ENCODE measurements around the gene SMIM24. TPM values are rescaled to one million over a fixed set of nuclear protein-coding genes. Genes with fewer than 3 reads are reported as not detected.
"Not testable (repeated sequence)": the region's sequence is repeated elsewhere in the genome, so short reads cannot be mapped to it uniquely, and the experiment has no call there.

SMIM24 gene
- 1 to 10 TPM; 2.2 to 2.5 TPM for total RNA-seq

DNA sequence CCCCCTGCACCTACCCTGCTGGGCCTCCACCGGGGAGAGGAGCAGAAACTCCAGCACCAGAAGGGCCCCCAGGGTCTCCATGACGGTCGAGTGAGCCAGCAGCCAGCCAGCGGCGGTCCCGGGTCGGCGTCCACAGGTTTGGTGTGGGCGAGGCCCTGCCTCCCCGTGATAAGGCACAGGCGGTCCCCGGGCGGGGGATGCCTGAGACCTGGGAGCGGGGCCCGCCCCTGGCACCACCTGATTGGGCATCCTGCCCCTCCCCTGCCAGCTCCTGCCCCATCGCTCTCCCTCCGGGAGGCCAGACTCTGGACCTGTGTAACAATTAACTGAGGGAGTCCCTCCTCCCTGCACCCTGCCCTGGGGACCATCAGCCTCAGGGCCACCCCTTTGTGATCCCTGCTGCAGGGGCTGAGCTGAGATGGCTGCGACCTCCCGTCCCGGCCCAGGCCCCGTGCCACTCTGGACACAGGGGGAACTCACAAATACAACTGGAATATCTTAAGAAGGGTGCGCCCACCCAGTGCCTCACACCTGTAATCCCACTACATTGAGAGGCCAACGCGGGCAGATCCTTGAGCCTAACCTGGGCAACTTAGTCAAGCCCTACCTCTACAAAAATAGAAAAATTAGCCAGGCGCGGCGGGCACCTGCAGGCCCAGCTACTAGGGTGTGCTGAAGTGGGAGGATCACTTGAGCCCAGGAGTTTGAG is at the start of gene SMIM24:
Gene SMIM24, minus strand, starts transcription at position 143 of the 709 bp plus-strand sequence. Its CDS starts 62 bp downstream, at position 81.
- no peak within 1 kb of the TSS for H3K4me3 Mint-ChIP-seq
- peaks cover 8% of the 10 kb centered on the region for H3K4me1 Mint-ChIP-seq
- H3K27ac Mint-ChIP-seq = no peak within 1 kb of the TSS

DNA sequence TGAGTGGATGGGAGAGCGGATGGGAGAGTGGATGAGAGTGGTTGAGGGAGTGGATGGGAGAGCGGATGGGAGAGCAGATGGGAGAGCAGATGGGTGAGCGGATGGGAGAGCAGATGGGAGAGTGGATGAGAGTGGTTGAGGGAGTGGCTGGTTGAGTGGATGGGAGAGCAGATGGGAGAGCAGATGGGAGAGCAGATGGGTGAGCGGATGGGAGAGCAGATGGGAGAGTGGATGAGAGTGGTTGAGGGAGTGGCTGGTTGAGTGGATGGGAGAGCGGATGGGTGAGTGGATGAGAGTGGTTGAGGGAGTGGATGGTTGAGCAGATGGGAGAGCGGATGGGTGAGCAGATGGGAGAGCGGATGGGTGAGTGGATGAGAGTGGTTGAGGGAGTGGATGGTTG is 49.0 kb upstream of the SMIM24 start:
- H3K4me1 Mint-ChIP-seq, H3K4me3 Mint-ChIP-seq, H3K36me3 Mint-ChIP-seq, H3K9me3 Mint-ChIP-seq, DNase-seq, H3K27ac Mint-ChIP-seq, H3K27me3 Mint-ChIP-seq: not testable (repeated sequence)

More for the DNA sequence above, at the start of gene SMIM24:
- Mint-ChIP-seq H3K9me3 (no peaks in the 10 kb centered on the region), H3K36me3 (no peaks in the 10 kb centered on the region), H3K27me3 (no peaks in the 10 kb centered on the region)
- no peak for DNase-seq

- Mint-ChIP-seq H3K36me3 (peaks cover 8% of the 10 kb centered on the region), H3K9me3 (no peaks in the 10 kb centered on the region), H3K27ac (no peak overlapping the region), H3K4me1 (no peaks in the 10 kb centered on the region), H3K27me3 (no peaks in the 10 kb centered on the region), H3K4me3 (no peak overlapping the region)
- DNase-seq = no peak
Observed at GRCh38 chr19:3528539-3529211, 48.4 kb upstream of the SMIM24 start.

GRCh38 chr19:3528080-3528479 is 47.8 kb upstream of the SMIM24 start:
- no peak overlapping the region for H3K27ac Mint-ChIP-seq
- no peaks in the 10 kb centered on the region for H3K27me3 Mint-ChIP-seq
- no peaks in the 10 kb centered on the region for H3K9me3 Mint-ChIP-seq
- no peaks in the 10 kb centered on the region for H3K4me1 Mint-ChIP-seq
- peaks cover 8% of the 10 kb centered on the region for H3K36me3 Mint-ChIP-seq
- DNase-seq = no peak
- H3K4me3 Mint-ChIP-seq = no peak overlapping the region

DNA sequence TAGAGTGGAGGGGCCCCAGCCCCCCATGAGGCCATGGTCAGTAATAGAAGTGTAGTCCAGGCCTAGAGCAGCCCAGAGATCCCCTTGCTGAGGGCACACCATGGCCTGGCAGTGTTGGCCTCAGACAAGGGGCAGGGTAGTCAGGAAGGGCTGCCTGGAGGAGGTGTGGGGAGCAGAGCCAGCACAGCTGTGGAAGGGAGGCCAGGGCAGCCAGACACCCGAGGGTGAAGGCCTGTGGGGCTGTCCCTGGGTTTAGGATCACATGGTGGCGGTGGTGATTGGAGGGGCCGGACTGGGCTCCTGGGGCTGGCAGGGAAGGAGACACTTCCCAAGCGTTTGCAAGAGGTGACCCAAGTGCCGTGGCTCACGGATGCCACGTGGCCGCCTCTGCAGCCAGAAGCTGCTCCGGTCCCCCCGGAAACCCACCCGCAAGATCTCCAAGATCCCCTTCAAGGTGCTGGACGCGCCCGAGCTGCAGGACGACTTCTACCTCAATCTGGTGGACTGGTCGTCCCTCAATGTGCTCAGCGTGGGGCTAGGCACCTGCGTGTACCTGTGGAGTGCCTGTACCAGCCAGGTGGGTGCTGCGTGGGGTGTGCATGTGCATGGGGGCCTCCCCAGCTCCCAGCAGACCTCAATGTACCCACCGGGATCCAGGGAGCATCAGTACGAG is 47.0 kb upstream of the SMIM24 start:
- H3K4me3 Mint-ChIP-seq = no peak overlapping the region
- peaks cover 6% of the 10 kb centered on the region for H3K36me3 Mint-ChIP-seq
- no peaks in the 10 kb centered on the region for H3K27me3 Mint-ChIP-seq
- no peak overlapping the region for H3K27ac Mint-ChIP-seq
- no peak for DNase-seq
- no peaks in the 10 kb centered on the region for H3K9me3 Mint-ChIP-seq
- H3K4me1 Mint-ChIP-seq = no peaks in the 10 kb centered on the region

DNA sequence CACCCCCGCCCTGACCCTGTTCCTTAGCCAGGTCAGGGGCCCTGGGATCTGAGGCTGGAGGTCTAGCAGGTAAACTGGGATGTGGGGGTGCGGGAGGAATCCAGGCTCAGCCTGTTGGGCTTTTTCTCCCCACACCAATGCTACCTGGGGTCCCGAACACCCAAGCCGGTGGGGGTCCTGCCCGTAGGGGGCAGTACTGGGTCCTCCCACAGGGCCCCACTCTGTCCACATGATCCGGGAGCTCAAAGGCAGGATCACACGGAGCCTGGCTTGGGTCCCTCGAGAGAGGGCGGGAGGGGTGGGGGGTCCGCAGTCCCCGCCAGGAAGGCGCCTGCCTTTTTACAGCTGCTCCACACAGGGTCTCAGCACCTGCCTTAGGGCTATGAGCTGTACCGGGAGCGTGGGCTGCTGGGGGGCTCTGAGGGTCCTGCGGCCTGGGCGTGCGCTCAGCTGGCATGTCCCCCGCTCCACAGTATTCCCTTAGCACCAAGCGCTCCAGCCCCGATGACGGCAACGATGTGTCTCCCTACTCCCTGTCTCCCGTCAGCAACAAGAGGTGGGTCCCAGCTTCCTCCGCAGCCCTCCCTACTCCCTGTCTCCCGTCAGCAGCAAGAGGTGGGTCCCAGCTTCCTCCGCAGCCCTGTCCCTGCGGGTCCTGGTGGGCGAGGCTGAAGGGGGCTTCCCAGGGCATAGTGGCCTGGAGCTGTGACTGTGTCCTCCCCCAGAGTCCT is 46.3 kb upstream of the SMIM24 start:
- no peaks in the 10 kb centered on the region for H3K27me3 Mint-ChIP-seq
- H3K27ac Mint-ChIP-seq = no peak overlapping the region
- H3K9me3 Mint-ChIP-seq = no peaks in the 10 kb centered on the region
- H3K4me3 Mint-ChIP-seq = no peak overlapping the region
- H3K36me3 Mint-ChIP-seq = peaks cover 9% of the 10 kb centered on the region
- no peaks in the 10 kb centered on the region for H3K4me1 Mint-ChIP-seq
- DNase-seq = no peak

GRCh38 chr19:3524904-3525451 is 44.7 kb upstream of the SMIM24 start:
- Mint-ChIP-seq H3K4me1 (peaks cover 3% of the 10 kb centered on the region), H3K27ac (no peak overlapping the region), H3K4me3 (no peak overlapping the region), H3K36me3 (peaks cover 9% of the 10 kb centered on the region), H3K27me3 (no peaks in the 10 kb centered on the region), H3K9me3 (no peaks in the 10 kb centered on the region)
- DNase-seq = no peak

- no peak for DNase-seq
- Mint-ChIP-seq H3K4me3 (no peak overlapping the region), H3K36me3 (peaks cover 9% of the 10 kb centered on the region), H3K27ac (no peak overlapping the region), H3K27me3 (no peaks in the 10 kb centered on the region), H3K9me3 (no peaks in the 10 kb centered on the region), H3K4me1 (peaks cover 3% of the 10 kb centered on the region)
Observed at GRCh38 chr19:3524078-3524842, 43.9 kb upstream of the SMIM24 start.

- Mint-ChIP-seq H3K36me3 (peaks cover 9% of the 10 kb centered on the region), H3K27ac (no peak overlapping the region), H3K4me1 (peaks cover 5% of the 10 kb centered on the region), H3K27me3 (no peaks in the 10 kb centered on the region), H3K4me3 (no peak overlapping the region), H3K9me3 (no peaks in the 10 kb centered on the region)
- DNase-seq = no peak
Observed at GRCh38 chr19:3523361-3524077, 43.2 kb upstream of the SMIM24 start.

GRCh38 chr19:3522421-3523360 is 42.4 kb upstream of the SMIM24 start:
- H3K9me3 Mint-ChIP-seq = no peaks in the 10 kb centered on the region
- H3K27me3 Mint-ChIP-seq = no peaks in the 10 kb centered on the region
- H3K4me3 Mint-ChIP-seq = no peak overlapping the region
- peaks cover 10% of the 10 kb centered on the region for H3K4me1 Mint-ChIP-seq
- DNase-seq = no peak
- H3K36me3 Mint-ChIP-seq = peaks cover 9% of the 10 kb centered on the region
- no peak overlapping the region for H3K27ac Mint-ChIP-seq

GRCh38 chr19:3521104-3521445 is 40.8 kb upstream of the SMIM24 start:
- H3K4me3 Mint-ChIP-seq = no peak overlapping the region
- no peak overlapping the region for H3K27ac Mint-ChIP-seq
- H3K9me3 Mint-ChIP-seq = no peaks in the 10 kb centered on the region
- H3K4me1 Mint-ChIP-seq = peaks cover 15% of the 10 kb centered on the region
- no peaks in the 10 kb centered on the region for H3K27me3 Mint-ChIP-seq
- DNase-seq = no peak
- peaks cover 7% of the 10 kb centered on the region for H3K36me3 Mint-ChIP-seq

DNA sequence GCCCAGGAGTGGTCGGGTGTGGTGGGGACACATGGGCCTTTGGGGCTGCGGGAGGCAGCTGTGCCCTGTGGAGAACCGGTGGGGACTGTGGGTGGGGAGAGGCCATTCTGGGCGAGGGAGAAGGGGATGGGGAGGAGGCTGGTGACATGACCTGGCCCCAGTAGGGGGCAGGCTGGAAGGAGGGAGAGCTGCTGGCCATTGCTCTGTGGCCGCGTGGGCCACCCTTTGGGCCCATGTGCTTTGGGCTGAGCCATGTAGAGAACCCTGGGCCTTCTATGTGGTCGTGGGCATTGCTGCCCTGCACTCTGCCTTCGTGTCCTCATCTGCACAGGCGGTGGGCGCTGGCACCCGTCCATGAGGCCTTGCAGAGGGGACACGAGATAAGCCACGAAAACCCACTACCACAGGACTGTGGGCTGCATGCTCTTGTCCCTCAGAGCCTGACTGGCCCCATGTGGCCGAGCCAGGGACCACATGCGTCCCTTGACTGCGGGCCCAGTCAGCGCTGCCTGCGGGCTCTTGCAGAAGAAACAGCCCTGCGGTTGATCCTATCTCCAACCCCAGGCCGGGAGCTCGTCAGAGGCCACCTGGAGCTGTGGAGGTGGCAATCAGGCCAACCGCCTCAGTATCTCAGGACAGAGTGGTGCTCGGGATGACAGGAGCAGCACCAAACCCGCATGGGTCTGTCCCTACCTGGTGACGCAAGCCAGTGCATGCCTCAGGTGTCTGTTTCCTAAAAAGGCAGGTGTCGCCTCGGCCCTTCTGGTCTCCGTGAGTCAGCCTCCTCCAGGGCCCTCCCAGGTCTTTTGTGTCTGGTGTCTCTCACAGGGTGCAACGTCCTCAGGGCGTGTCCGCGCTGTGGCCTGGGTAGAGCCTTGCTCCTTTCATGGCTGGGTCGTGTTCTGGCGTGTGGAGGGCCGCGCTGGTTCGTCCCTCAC is 40.1 kb upstream of the SMIM24 start:
- H3K4me1 Mint-ChIP-seq = peaks cover 18% of the 10 kb centered on the region
- DNase-seq = no peak
- no peaks in the 10 kb centered on the region for H3K9me3 Mint-ChIP-seq
- no peak overlapping the region for H3K27ac Mint-ChIP-seq
- no peaks in the 10 kb centered on the region for H3K27me3 Mint-ChIP-seq
- H3K4me3 Mint-ChIP-seq = no peak overlapping the region
- peaks cover 7% of the 10 kb centered on the region for H3K36me3 Mint-ChIP-seq

Measured in activated naive CD8-positive, alpha-beta T cell treated with anti-CD3 and anti-CD28 coated beads for 36 hours (primary cell).